Stimulated activated CD4-positive, alpha-beta T cell treated with anti-CD3 and anti-CD28 coated beads, Interleukin-12 subunit alpha, Interleukin-12 subunit beta, amount 100 ng/mL, for 48 hours (primary cell): ENCODE data around the gene SLIT1.

ENCODE experiments used
- DNase-seq, 3 donors: peaks; one replicate each; pipeline ENCODE4 v3.0.0-alpha.2; 2020; ENCODE audit warnings: low read depth in 2 of 3, low spot score in 1 of 3

The SLIT1 gene

DNA sequence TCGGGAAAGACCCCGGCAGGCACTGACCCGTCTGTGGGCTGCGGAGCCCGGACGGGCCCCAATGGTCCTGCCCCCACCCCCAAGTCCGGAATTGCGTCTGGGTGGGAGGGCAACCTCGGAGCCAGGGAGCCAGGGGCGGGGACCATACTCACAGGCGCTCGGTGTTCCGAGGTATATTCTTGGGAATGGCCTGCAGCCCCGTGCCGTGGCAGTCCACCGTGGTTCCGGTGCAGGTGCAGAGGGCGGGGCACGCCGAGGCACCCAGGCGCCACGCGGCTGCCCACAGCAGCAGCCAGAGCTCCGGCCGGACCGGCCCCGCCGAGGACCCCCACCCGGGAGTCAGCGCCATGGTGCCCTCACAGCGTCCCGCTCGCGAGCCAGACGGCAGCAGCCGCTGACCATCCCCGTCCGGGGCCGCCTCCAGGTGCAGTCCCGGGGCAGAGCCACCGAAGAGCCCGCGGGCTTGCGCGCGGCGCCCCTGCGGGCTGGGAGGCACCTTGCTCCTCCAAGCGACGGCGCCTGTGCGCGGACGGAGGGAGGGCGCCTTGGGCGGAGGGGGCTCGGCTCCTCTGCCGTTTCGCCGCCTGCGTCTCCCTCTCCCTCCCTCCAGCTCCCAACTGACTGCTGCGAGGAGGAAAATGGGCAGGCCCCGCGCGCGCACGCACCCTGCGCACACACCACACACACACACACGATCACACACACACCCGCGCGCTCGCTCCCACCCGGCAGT, at the start of gene SLIT1:
SLIT1 (minus strand) TSS at position 634 of the 733 bp plus-strand sequence; CDS start at position 349, 285 bp downstream.
- DNase-seq: no peak

DNA sequence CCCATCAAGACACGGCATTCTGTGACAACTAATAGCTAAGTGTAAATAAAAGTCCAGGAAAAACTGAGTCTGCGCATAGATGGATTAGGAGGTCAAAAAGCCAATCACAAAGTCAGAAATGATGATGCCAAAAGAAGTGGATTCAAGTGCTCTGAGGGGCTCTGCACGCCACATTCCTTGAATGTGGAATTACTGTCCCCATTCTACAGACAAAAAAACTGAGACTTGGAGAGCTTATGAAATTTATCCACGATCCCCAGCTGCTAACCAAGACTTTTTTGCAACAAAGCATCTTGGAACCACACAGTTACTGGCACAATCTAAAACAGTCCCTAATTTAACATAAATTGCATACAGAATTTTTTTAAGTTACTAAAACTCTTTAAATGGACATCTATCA, 49.6 kb upstream of the SLIT1 start:
- DNase-seq: no peak

DNA sequence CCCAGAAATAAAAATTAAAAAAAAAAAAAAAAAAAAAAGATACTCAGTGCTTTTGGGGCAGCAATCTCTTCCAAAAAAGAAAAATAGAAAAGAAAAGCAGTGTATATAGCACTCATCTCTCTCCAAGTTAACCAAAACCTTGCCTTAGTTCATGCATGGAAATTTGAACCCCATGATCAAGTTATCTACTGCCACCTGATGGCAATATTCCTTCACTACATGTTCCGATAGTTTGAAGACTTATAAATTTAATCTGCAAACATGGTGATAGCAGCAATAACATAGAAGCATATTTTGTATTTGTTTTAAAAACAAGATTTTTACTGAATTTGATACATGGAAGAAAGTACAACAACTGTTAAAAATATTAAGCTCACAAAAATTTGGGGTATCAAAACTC, 48.6 kb upstream of the SLIT1 start:
- peak in 1 of 3 donors; percentile 33 for DNase-seq

DNA sequence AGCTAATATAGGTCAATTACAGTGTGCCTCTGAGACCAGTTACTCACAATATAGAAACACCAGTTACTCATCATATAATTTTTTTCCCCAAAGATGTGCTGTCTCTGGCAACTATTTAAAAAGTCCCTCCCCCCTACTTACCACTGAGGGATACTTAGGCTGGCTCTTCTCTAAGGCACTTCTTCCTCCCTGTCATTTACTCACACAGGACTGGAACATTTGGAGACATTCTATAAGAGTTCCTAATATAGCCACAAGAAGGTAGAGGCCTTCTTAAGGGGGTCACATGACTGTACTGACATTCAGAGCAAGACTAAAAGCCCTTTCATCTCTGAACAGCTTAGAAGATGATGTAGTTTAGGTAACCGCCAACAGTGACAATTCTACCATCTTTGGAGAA, 44.4 kb upstream of the SLIT1 start:
- no peak for DNase-seq

DNA sequence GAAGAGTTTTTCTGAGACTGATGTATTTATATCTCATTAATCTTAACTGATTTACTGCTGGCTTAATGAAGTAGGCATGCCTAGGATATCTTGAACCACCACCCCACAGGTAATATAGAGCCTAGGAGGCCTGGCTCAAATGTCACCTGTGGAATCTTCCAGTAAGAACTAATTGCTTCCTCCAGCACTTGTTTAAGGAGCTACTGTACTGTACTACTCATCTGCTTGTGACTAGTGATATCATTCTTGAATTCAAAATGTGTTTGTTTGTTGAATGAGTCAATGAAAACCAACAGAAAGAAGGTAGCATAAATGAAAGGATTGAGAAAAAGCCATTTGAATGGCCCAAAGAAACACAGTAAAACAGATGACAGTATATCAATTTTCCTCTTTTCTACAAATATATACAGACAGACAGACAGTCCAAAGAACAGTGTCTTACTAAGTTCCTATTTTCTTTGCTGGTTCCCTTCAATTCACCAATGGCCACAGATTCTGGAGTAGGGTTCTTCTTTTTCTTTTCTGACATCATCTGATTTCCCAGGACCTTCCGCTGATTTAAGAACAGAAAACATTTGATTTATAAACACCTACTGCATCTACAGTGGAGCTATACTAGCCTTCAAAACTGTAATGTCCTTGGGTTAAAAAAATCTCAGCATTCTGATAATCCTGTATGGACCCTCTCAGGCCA, 43.7 kb upstream of the SLIT1 start:
- DNase-seq: no peak

DNA sequence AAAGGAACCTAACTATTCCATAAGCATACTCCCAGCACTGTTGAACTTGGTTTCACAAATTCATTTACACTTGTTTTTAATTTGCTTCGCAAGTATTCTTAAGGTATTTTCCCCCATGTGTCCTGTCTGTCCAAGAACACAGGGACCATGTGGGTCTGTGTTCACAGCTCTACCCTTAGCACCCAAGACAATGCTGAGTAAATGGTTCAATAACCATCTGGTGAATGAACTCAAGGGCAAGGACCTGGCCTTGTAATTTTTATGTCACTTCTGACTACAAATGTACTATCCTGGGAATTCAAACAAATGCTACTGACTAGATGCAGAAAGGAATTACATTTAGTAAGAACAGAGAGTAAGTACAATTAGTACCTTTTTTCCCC, 43.0 kb upstream of the SLIT1 start:
- DNase-seq: no peak

DNA sequence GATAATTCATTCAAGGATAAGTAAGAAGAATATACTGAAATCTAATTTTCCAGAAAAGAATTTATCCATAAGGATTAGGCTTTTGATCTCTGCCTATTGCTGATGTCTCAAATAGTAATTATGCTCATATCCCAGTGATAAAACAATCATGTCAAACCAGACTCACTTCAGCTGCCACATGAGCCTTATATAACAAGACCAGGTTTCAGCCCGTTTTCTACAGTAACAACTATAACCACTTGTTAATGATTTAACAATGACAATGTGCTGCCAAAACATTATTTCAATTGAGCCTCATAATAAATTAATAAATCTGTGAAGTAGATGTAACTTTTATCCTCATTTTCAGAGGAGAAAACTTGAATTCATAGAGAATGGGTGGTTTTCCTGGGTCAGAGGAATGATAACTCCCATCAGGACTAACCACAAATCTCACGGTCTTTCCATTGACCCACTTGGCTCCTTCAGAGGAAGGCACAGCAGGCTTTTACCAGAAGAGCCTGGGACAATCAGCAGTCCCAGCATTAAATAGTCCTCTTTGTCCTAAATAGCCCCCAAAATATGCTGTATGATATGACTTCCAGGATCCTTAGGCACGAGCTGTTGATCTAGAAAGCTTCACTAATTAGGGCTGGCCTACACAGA, 42.5 kb upstream of the SLIT1 start:
- no peak for DNase-seq

DNA sequence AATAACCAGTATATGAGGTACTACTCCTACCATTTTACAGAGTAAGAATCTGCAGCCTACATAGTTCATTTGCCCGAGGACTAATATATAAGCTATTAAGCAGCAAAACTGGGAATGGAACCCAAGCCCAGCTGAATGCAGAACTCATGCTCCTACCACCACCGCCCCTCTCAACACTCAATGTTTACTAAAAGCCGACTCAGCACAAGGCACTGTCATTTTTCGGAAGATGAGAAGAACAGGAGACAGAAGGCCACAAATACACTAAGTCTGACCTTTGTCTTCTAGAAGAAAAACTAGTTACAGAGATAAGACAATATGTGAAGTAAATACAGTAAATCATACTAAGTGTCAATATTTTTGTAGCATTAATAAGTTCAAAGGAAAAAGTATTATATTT, 40.6 kb upstream of the SLIT1 start:
- no peak for DNase-seq

DNA sequence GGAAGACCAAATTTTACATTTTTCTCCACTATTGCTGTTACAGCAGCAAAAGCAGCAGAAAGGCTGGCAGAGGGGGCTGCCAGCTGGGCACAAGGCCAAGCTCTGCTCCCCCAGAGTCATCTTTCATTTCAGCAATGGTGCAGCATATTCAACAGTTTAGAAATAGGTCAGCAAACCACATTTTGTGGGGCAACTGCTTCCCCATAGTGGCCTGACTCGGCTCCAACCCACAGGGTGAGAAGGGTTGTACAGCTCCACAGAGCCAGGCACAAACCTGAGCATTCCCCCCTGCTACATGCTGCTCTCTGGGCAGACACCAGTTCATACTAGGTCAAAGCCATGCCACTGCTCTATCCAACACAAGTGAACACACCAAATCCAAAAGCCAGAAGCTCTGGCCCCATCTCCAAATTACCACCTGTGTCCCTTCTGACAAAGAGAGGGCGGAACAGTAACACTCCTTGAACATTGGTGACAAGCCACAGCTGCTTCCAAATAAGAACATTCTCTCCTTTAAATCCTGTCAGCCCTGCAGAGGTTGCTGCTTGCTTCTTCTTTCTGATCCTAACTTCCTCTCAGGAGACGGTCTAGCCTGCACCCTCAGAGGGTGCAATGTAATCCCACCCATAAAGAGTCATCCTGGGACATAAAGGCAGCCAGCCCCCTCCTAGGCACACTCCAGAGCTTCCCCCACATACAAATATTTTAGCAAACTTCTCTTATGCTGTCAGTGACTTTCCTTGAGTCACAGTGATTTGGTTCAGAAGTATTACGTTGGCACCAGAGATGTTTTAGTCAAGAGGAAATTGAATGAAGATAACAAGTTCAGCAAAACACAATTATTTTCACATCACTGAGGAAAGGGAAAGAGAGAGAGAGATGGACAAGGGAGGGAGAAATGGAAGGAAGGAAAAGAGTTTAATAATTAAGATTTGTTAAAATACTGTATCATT, 39.0 kb upstream of the SLIT1 start:
- DNase-seq: no peak

DNA sequence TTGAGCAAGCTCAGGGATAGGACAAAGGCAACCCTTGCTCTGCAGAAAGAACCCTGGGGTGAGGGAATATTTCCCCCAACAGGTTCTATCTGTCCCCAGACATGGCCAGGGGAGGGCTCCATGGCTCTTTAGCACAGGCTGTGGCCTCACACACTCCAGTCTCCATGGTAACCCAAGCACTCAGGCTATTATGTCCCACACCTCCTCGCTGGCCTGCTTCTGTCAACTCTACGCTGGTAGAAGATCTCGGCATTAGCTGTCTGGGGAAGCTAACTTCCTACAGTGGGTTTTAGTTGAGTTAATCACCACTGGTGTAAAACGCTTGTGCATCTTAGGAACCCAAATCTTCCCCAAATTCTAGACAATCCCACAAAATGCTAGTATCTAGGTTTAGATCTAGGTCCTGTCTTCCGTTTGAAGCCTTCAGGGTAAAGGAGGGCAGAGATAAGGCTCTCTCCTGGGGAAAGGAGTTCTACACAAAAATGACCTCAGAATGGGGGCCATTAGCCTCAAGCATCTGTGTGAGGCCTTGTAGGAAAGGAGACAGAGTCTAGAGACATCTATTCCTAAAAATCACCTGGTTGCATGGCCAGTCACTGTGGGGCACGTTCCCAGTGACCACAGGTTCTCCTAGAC, 36.7 kb upstream of the SLIT1 start:
- DNase-seq: no peak

DNA sequence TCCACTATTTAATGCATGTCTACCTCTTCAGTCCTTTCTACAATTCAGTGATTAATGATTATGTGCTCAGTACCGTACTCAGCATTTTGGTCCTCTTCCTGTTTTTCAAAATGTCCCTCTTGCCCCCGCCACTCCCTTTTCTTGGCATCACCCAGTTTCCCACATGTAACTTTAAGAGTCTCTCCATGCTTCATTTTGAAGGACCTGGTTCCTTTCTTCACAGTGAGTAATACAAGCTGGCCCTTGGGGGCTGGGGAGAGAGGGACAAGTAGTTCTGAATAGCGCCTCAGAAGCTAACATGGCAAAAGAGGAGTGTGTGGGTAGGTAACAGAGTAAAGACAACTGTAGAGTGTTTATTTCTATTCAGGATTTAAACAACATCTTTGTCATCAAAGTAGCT, 34.6 kb upstream of the SLIT1 start:
- DNase-seq: no peak

DNA sequence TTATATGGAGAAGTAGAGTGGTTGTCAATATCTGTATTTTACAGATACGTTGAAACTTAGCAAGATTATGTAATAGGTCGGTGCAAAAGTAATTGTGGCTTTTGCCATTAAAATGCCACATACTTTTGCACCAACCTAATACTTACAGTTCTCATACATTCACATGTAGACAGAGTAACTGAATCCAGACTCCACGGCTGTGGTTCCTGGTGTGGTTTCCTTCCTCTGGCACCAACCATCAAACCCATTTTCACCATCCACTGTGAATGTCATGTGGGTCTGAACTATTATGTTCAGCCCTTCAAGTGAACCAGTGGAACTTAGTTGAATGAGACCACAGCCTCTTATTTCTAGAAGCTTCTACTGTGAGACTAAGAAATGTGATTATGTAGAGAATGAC, 31.5 kb upstream of the SLIT1 start:
- no peak for DNase-seq

DNA sequence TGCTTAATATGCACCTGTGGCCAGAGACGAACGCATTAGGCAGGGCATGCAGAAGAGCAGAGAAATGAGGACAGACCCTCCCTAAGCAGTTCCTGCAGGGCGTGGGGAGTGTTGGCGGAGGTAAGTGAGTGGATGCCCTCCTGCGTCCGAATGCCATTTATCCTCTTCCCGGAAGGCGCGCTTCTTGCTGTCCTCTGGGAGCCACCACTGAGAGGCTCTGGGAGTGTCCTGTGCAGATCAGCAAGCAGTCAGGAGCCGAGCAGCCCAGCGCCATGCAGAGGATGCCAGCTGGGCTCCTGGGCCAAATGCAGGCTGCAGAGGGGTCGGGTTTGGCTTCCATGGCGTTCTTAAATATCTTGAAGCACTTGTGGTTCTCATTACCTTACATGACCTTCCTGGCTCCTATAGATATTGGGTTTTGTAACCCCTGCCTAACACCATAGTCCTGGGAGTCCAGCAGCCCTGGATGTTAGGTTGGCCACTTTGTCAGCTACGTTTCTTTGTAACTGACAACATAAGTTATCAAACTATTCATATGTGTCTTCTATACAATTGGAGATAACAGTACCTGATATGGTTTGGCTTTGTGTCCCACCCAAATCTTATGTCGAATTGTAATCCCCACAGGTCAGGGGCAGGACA, 30.0 kb upstream of the SLIT1 start:
- DNase-seq: no peak

DNA sequence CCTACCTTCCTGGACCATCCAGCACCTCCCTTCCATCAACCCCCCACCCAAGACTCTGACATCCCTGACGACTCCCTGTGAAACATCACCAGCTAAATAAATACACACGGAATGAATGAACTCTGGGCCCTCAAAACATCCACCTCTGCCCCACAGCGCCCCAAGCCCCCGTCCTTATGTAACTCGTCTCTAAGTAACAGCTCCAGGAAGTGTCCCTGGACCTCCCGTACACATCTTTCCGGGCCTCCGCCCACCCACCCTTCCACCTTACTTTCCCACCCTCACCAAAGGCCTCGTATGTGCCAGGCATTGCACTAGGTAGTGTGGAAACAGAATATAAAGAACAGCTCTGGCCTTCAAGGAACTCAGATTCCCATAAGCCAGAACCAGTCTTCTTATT, 27.7 kb upstream of the SLIT1 start:
- DNase-seq: no peak

DNA sequence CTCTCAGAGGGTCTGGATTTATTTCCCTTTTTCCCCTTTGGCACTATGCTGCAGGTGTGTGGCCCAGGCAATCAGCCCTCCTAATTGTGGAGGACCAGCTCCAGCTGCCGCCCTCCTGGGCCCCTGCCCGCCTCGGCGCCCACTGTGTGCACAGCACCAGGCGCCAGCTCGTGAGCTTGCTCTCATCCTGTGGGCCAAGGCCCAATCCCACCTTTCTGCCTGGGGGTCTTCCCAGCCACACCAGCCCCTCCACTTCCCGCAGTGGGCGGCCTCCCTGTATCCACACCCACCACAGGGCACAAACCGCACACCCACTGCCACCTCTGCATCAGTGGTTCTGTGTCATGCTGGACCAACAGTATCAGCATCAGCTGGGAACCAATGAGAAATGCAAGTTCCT, 25.5 kb upstream of the SLIT1 start:
- DNase-seq: no peak

DNA sequence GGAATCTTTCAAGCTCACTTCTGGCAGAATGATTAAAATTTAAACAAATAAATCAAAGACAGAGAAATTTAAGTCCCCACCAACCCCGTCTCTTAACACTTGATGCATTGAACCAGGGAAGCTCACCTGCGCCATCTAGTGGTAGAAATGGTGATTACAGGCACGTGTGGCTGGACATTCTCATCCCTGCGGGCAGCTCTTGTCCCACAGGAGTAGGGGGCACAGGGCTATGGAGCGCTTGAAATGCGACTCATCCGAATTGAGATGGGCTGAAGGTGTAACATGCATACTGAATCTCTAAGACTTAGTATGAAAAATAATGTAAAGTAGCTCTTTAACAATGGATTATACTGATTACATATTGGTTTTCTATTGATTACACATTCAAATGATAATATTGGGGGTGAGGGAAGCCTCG, 24.8 kb upstream of the SLIT1 start:
- DNase-seq: peak; percentile 38 to 81 (median 59)

DNA sequence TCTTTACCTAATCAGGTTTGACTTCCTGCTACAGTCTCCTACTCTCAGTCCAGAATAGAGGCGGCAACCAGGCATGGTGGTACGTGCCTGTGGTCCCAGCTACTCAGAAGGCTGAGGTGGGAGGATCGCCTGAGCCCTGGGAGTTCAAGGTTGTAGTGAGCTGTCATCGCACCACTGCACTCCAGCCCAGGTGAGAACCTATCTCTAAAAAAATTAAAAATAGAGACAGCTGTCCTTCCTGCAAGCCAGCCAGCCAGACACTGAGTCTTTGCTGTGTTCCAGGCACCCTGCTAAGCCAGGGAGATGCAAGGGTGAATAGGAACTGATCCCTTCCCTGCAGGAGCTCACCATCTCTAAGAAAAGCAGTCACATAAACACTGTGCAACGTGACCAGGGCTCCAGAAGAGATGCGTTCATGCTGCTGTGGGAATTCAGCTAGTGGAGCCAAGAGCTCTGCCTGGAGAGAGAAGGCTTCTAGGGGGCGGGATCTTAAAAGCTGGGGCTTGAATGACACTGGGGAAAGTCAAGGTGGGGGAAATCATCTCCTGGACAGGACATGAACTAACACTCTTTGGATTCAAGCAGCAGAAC, 22.1 kb upstream of the SLIT1 start:
- DNase-seq: no peak

DNA sequence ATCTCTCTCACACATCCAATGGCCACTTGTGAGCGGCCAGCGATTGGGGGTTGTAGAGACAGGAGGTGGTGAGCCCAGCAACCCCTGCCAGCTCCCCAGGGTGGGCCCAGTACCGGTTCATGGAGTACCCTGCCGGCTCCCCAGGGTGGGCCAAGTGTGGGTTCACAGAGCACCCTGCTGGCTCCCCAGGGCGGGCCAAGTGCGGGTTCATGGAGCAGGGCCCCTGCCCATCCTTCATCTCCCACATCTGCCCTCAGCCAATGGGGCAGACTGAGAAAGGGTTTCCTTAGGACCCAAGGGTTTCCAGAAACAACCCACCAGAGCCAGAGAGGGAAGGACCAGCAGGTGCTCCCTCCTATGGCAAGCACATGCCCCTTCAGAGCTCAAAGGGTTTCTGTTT, 21.4 kb upstream of the SLIT1 start:
- no peak for DNase-seq

DNA sequence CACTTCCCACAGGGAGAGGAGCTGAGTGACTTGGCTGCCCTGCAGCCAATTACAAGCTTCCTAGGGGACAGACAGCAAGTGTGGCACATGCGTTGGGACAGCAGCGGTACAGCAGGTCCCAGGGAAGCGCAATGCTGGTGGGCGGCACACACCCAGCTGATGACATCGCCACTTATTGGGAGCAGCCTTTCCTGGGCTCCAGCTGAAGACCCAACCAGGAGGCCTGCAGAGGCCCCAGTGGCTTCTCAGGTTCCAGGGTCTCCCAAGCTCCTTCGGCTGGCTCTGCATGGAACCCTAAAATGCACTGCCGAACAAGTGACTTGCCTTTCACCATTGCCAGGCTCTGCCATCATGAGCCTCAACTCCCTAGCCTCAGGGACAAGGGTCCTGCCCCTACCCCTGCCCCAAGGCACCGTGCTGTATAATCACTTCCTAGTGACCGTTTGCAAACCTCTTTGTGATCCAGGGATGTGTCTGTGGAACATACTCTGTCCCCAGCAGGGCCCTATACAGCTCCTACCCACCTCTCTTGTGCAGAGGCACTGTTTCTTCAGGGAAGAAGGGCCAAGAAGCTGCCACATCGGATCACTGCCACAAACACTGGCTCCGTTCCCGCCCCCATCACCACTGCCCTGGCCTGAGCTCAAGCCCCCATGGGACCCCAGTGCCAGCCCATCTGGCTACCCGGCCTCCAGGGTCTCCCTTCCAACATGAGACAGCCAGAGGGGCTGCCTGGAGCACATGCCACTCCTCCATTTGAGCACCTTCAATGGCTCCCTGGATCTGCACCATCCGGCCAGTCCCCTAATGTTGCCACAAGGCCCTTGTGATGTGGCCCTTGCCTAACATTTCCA, 19.3 kb upstream of the SLIT1 start:
- DNase-seq: no peak
